ENCODE data around the gene ASCC2. TPM values are rescaled to one million over a fixed set of nuclear protein-coding genes. Genes with fewer than 3 reads are reported as not detected.

Gene ASCC2
- total and polyA plus RNA-seq, 9 donors, result 26.9 to 55.6 (median 36.9) TPM

- no peaks in the 10 kb centered on the region for H3K36me3 ChIP-seq
- TF ChIP-seq POLR2A (IDR thresholded peaks at IDR 0.05), result no peak
- TF ChIP-seq EP300 (IDR thresholded peaks at IDR 0.05), result no peak
- no peak for TF ChIP-seq CTCF (IDR thresholded peaks at IDR 0.05)
- WGBS, 3 donors, result 78 to 84% (median 81%) methylated on average over 15 to 16 of the region's 16 CpGs
- DNase-seq, result no peak
- no peaks in the 10 kb centered on the region for H3K27me3 ChIP-seq
- intact Hi-C loops (cut with DNase I), result loop anchor here in 1 of 4 donors (10.0 kb wide), 1 partner anchor 231 kb away; no protein-coding TSS in a partner anchor
- no peak overlapping the region for H3K4me3 ChIP-seq
- H3K4me1 ChIP-seq (ENCODE audit: insufficient read depth), result no peaks in the 10 kb centered on the region
- H3K27ac ChIP-seq, result no peak overlapping the region
- no peaks in the 10 kb centered on the region for H3K9me3 ChIP-seq
Observed at GRCh38 chr22:29753808-29754657, 84.0 kb downstream of the ASCC2 start.

GRCh38 chr22:29751669-29752068, 86.4 kb downstream of the ASCC2 start:
- DNase-seq, result no peak
- WGBS, 3 donors, result 92 to 94% (median 93%) methylated on average over 2 of the region's 2 CpGs
- Histone ChIP-seq H3K27me3 (no peaks in the 10 kb centered on the region), H3K27ac (no peak overlapping the region), H3K9me3 (no peaks in the 10 kb centered on the region), H3K4me3 (no peak overlapping the region), H3K4me1 (ENCODE audit: insufficient read depth) (no peaks in the 10 kb centered on the region), H3K36me3 (no peaks in the 10 kb centered on the region)
- no peak for TF ChIP-seq EP300 (IDR thresholded peaks at IDR 0.05)
- no peak for TF ChIP-seq POLR2A (IDR thresholded peaks at IDR 0.05)
- no peak for TF ChIP-seq CTCF (IDR thresholded peaks at IDR 0.05)
- intact Hi-C loops (cut with DNase I), result loop anchor here in 1 of 4 donors (10.0 kb wide), 1 partner anchor 233 kb away; no protein-coding TSS in a partner anchor

GRCh38 chr22:29750559-29751538, 87.2 kb downstream of the ASCC2 start:
- no peaks in the 10 kb centered on the region for H3K27me3 ChIP-seq
- no peak for TF ChIP-seq POLR2A (IDR thresholded peaks at IDR 0.05)
- TF ChIP-seq CTCF (IDR thresholded peaks at IDR 0.05), result no peak
- TF ChIP-seq EP300 (IDR thresholded peaks at IDR 0.05), result no peak
- no peak for DNase-seq
- H3K36me3 ChIP-seq, result no peaks in the 10 kb centered on the region
- no peak overlapping the region for H3K4me3 ChIP-seq
- intact Hi-C loops (cut with DNase I), result loop anchor here in 1 of 4 donors (10.0 kb wide), 1 partner anchor 234 kb away; no protein-coding TSS in a partner anchor
- H3K27ac ChIP-seq, result no peak overlapping the region
- no peaks in the 10 kb centered on the region for H3K4me1 ChIP-seq (ENCODE audit: insufficient read depth)
- H3K9me3 ChIP-seq, result no peaks in the 10 kb centered on the region
- 75 to 81% (median 79%) methylated on average over 11 of the region's 11 CpGs for WGBS, 3 donors

- intact Hi-C loops (cut with DNase I), result loop anchor here in 1 of 4 donors (10.0 kb wide), 1 partner anchor 235 kb away; no protein-coding TSS in a partner anchor
- TF ChIP-seq POLR2A (IDR thresholded peaks at IDR 0.05), result no peak
- TF ChIP-seq CTCF (IDR thresholded peaks at IDR 0.05), result no peak
- no peak for TF ChIP-seq EP300 (IDR thresholded peaks at IDR 0.05)
- WGBS, 3 donors, result 66 to 81% (median 77%) methylated on average over 3 of the region's 3 CpGs
- Histone ChIP-seq H3K4me3 (no peak overlapping the region), H3K27ac (no peak overlapping the region), H3K27me3 (no peaks in the 10 kb centered on the region), H3K4me1 (ENCODE audit: insufficient read depth) (no peaks in the 10 kb centered on the region), H3K36me3 (no peaks in the 10 kb centered on the region), H3K9me3 (no peaks in the 10 kb centered on the region)
- DNase-seq, result no peak
Observed at GRCh38 chr22:29750029-29750428, 88.0 kb downstream of the ASCC2 start.

Measured in ovary (tissue), 9 donors.